Chondrocyte (in vitro differentiated cells): Measurements from ENCODE around the gene WIPI1. TPM values are rescaled to one million over a fixed set of nuclear protein-coding genes. Genes with fewer than 3 reads are reported as not detected.
"Not testable (repeated sequence)": the region's sequence is repeated elsewhere in the genome, so short reads cannot be mapped to it uniquely, and the experiment has no call there.

Source experiments
- DNase-seq: peaks from one replicate; pipeline ENCODE4 v3.0.0; 2021; ENCODE audit warnings: mixed read lengths, low spot score
- H3K27ac Mint-ChIP-seq: one replicate; pipeline ENCODE4 v1.8.0; 2021; ENCODE audit warnings: mild to moderate bottlenecking, moderate library complexity, mixed read lengths; ENCODE audit not compliant: unreplicated experiment
- H3K27me3 Mint-ChIP-seq: 2 replicates; pipeline ENCODE4 v1.8.0; 2021; ENCODE audit warnings: low read depth, mixed read lengths
- H3K36me3 Mint-ChIP-seq: 2 replicates; pipeline ENCODE4 v1.8.0; 2021; ENCODE audit warnings: low read depth, mixed read lengths
- H3K4me1 Mint-ChIP-seq: 2 replicates; pipeline ENCODE4 v1.8.0; 2021; ENCODE audit warnings: low read depth, mild to moderate bottlenecking, mixed read lengths
- H3K4me3 Mint-ChIP-seq: one replicate; pipeline ENCODE4 v1.8.0; 2021; ENCODE audit warnings: mild to moderate bottlenecking, moderate library complexity, mixed read lengths; ENCODE audit not compliant: unreplicated experiment
- H3K9me3 Mint-ChIP-seq: 2 replicates; pipeline ENCODE4 v1.8.0; 2021; ENCODE audit warnings: low read depth, mixed read lengths
- total RNA-seq: library from RNA; stranded (reverse); gene quantifications from 3 replicates; pipeline ENCODE4 v1.2.1, GENCODE V29; 2021
- TF ChIP-seq, protein P1 (sequence below): fragments of 200-600 bp; sonication (generic); IDR thresholded peaks from 2 replicates; pipeline ENCODE4 v1.5.0; 2021; ENCODE audit warnings: antibody characterized with exemption, mild to moderate bottlenecking, moderate library complexity

Gene WIPI1
- total RNA-seq, 1 donor from 2014 or later: 119 TPM

GRCh38 chr17:68379692-68380677, 77.3 kb downstream of the WIPI1 start:
- TF ChIP-seq, protein P1, sequence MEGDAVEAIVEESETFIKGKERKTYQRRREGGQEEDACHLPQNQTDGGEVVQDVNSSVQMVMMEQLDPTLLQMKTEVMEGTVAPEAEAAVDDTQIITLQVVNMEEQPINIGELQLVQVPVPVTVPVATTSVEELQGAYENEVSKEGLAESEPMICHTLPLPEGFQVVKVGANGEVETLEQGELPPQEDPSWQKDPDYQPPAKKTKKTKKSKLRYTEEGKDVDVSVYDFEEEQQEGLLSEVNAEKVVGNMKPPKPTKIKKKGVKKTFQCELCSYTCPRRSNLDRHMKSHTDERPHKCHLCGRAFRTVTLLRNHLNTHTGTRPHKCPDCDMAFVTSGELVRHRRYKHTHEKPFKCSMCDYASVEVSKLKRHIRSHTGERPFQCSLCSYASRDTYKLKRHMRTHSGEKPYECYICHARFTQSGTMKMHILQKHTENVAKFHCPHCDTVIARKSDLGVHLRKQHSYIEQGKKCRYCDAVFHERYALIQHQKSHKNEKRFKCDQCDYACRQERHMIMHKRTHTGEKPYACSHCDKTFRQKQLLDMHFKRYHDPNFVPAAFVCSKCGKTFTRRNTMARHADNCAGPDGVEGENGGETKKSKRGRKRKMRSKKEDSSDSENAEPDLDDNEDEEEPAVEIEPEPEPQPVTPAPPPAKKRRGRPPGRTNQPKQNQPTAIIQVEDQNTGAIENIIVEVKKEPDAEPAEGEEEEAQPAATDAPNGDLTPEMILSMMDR: no peak
- H3K36me3 Mint-ChIP-seq: no peaks in the 10 kb centered on the region
- no peak overlapping the region for H3K4me3 Mint-ChIP-seq
- H3K27me3 Mint-ChIP-seq: no peaks in the 10 kb centered on the region
- no peak overlapping the region for H3K27ac Mint-ChIP-seq
- peaks cover 31% of the 10 kb centered on the region for H3K4me1 Mint-ChIP-seq
- no peaks in the 10 kb centered on the region for H3K9me3 Mint-ChIP-seq
- DNase-seq: peak; percentile 4

GRCh38 chr17:68379177-68379510, 78.2 kb downstream of the WIPI1 start:
- H3K27me3 Mint-ChIP-seq: no peaks in the 10 kb centered on the region
- H3K4me1 Mint-ChIP-seq: peaks cover 26% of the 10 kb centered on the region
- TF ChIP-seq, protein P1: no peak
- H3K27ac Mint-ChIP-seq: no peak overlapping the region
- H3K36me3 Mint-ChIP-seq: no peaks in the 10 kb centered on the region
- DNase-seq: no peak
- H3K4me3 Mint-ChIP-seq: no peak overlapping the region
- no peaks in the 10 kb centered on the region for H3K9me3 Mint-ChIP-seq

- no peaks in the 10 kb centered on the region for H3K9me3 Mint-ChIP-seq
- H3K27me3 Mint-ChIP-seq: no peaks in the 10 kb centered on the region
- DNase-seq: no peak
- H3K4me1 Mint-ChIP-seq: peaks cover 20% of the 10 kb centered on the region
- H3K36me3 Mint-ChIP-seq: no peaks in the 10 kb centered on the region
- peak overlapping the region; percentile 56 for H3K4me3 Mint-ChIP-seq
- H3K27ac Mint-ChIP-seq: peak overlapping the region; percentile 96
- TF ChIP-seq, protein P1: no peak
Measured at GRCh38 chr17:68378268-68379176, 78.8 kb downstream of the WIPI1 start.

DNA sequence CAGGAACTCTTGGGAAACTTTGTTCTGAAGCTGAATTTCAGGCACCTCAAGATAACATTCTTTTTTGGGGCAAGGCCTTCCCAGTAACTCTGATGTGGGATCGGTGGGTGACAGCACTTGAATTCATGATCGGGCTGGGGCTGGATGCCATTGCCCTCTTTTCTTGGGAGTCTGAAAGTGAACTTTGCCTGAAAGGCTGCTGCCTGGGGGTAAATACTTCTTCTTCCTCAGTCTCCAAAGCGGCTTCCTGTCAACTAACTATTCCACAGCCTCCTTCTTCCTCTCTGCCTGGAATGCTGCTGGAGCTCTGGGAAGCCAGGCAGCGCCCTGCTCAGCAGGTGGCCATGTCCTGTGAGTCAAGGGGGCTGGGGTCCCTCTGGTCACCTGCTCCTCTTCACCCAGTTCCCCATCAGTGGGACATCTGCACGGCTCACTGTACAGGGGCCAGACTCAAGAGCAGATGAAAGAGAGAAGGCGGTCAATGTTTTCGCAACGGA, 79.5 kb downstream of the WIPI1 start:
- Mint-ChIP-seq H3K27ac (peak overlapping the region; percentile 96), H3K4me1 (peaks cover 16% of the 10 kb centered on the region)

GRCh38 chr17:68376178-68376577, 81.1 kb downstream of the WIPI1 start:
- not testable (repeated sequence) for H3K4me3 Mint-ChIP-seq, H3K27ac Mint-ChIP-seq, H3K9me3 Mint-ChIP-seq, DNase-seq, H3K27me3 Mint-ChIP-seq, H3K36me3 Mint-ChIP-seq
- H3K4me1 Mint-ChIP-seq: peaks cover 16% of the 10 kb centered on the region

More for the DNA sequence above, 79.5 kb downstream of the WIPI1 start:
- Mint-ChIP-seq H3K36me3 (no peaks in the 10 kb centered on the region), H3K4me3 (peak overlapping the region; percentile 56), H3K9me3 (no peaks in the 10 kb centered on the region), H3K27me3 (no peaks in the 10 kb centered on the region)
- TF ChIP-seq, protein P1: no peak
- DNase-seq: no peak
